ENCODE results near the gene SNX13. TPM values are rescaled to one million over a fixed set of nuclear protein-coding genes. Genes with fewer than 3 reads are reported as not detected.

SNX13 gene
- total RNA-seq, 1 experiment from 2014 or later = 29.0 TPM

DNA sequence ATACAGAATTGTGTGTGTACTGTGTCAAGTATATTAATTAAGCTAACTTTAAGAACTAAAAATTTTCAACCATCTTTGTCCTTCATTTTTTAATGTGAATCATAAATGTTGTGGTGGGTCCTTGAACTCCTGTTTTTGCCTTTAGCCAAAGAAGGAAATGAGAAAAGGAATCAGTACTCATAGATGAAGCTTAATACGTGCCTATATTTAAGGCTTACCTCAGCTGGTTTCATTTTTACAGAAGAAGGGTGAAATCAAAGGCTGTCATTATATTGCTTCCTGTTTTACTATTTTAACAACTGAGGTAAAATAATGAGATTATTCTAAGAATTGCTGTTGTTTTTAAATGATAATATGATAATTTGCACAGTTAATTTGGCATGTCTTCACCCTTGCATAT is 6.3 kb upstream of the SNX13 start:
- Histone ChIP-seq H3K23ac (ENCODE audit: insufficient read length, low read depth, low read length) (no peak overlapping the region), H4K8ac (replicated peaks; ENCODE audit: insufficient read length, low read depth, low read length) (no peak overlapping the region), H3K23me2 (ENCODE audit: insufficient read length, low read depth, low read length, poor library complexity, severe bottlenecking) (no peaks in the 10 kb centered on the region), H3K79me1 (ENCODE audit: insufficient read depth, low read depth, low read length, poor library complexity, severe bottlenecking) (no peaks in the 10 kb centered on the region), H3K9me3 (ENCODE audit: control insufficient read depth, low read depth, low read length) (no peaks in the 10 kb centered on the region), H2BK5ac (ENCODE audit: insufficient read length, low read length) (no peak overlapping the region), H2AFZ (ENCODE audit: low read length) (no peak overlapping the region), H2BK15ac (ENCODE audit: low read depth, low read length) (no peak overlapping the region), H3K27me3 (ENCODE audit: insufficient read depth, low read length) (no peaks in the 10 kb centered on the region), H3K79me2 (ENCODE audit: insufficient read depth, low read length) (no peaks in the 10 kb centered on the region), H3T11ph (ENCODE audit: low read length) (no peak overlapping the region), H3K9ac (ENCODE audit: extremely low read depth, insufficient read length, low read length) (no peak overlapping the region), H3K27ac (ENCODE audit: insufficient read length, low read depth, low read length) (no peak overlapping the region), H3K56ac (ENCODE audit: insufficient read length, low read depth, low read length) (no peak overlapping the region), H4K5ac (ENCODE audit: insufficient read length, low read depth, low read length) (no peak overlapping the region), H4K20me1 (ENCODE audit: control insufficient read depth, insufficient read depth, insufficient read length) (no peaks in the 10 kb centered on the region), H3K4me1 (ENCODE audit: insufficient read depth, low read length) (no peaks in the 10 kb centered on the region), H4K91ac (ENCODE audit: insufficient read length, low read depth, low read length) (no peak overlapping the region), H2AK5ac (ENCODE audit: insufficient read length, low read length) (no peak overlapping the region), H2BK20ac (ENCODE audit: low read depth, low read length, poor library complexity, severe bottlenecking) (no peak overlapping the region), H2BK12ac (ENCODE audit: insufficient read length, low read depth, low read length) (no peak overlapping the region), H2BK120ac (ENCODE audit: low read depth, low read length, poor library complexity, severe bottlenecking) (no peak overlapping the region), H3K4ac (ENCODE audit: low read depth, low read length) (no peak overlapping the region), H3K18ac (ENCODE audit: insufficient read length, low read depth, low read length) (no peak overlapping the region), H3K4me2 (ENCODE audit: insufficient read depth, insufficient read length, low read length) (no peak overlapping the region), H3K14ac (ENCODE audit: insufficient read depth, low read length) (no peak overlapping the region)
- Mint-ChIP-seq H3K27ac (no peak overlapping the region), H3K36me3 (ENCODE audit: insufficient read depth in 1 of 3, low read depth in 3 of 3) (no peaks in the 10 kb centered on the region), H3K27me3 (ENCODE audit: low read depth) (peaks cover 1% of the 10 kb centered on the region; the same call in 1 of the 2 replicates), H3K9me3 (no peaks in the 10 kb centered on the region), H3K4me3 (no peak overlapping the region), H3K4me1 (peaks cover 3% of the 10 kb centered on the region in 2 experiments; a peak in 3 of 4 replicates)
- TF ChIP-seq CTCF (conservative IDR thresholded peaks at IDR 0.05) = no peak
- WGBS (ENCODE audit: extremely low coverage, insufficient read length, low lambda C conversion rate) = no CpG with 5 or more reads among the region's 1 CpG
- no peak for DNase-seq
